NB4 (cell line): Measurements from ENCODE around the gene PRPF6.

Experiments used
- CTCF ChIP-seq: IDR thresholded peaks from one replicate; pipeline ENCODE4 v1.5.1; 2012; ENCODE audit warnings: low read depth, low read length
- MAX ChIP-seq: IDR thresholded peaks from 2 replicates; pipeline ENCODE4 v1.6.1; 2011; ENCODE audit warnings: low read depth, low read length
- MYC ChIP-seq: IDR thresholded peaks from 2 replicates; pipeline ENCODE4 v1.6.1; 2011; ENCODE audit warnings: low read depth, low read length
- POLR2A ChIP-seq: IDR thresholded peaks from 2 replicates; pipeline ENCODE4 v1.6.1; 2011; ENCODE audit warnings: mild to moderate bottlenecking; ENCODE audit not compliant: insufficient read length; ENCODE audit errors: extremely low read depth

GRCh38 chr20:64080013-64080812, 99.3 kb downstream of the PRPF6 start, which contains the start of gene OPRL1:
- TF ChIP-seq CTCF (no peak), POLR2A (no peak), MAX (no peak; the same call in none of the 2 replicates), MYC (no peak)
